Measurements from ENCODE around the gene MERTK. TPM values are rescaled to one million over a fixed set of nuclear protein-coding genes. Genes with fewer than 3 reads are reported as not detected.

MERTK gene
- total and polyA plus RNA-seq, 2 experiments from 2014 or later, result 16.4 to 29.6 TPM

DNA sequence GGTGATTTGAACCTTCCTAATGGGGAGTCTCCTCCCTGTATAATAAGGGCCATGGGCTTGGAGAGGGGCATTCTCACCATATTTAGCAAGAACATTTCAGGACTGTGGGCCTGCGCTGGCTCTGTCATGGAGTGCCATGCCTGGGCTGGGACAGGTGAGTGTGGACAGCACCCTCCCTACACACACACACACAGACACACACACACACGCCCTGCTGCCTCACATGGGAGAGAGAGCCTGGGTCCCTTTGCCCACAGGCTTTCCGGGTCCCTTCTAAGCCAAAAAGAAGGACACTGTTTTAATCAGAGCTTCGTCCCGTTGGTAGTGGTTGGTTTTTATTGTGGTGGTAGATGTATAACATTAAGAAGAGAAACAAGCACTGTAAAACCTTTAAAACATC, 125.3 kb downstream of the MERTK start:
- TF ChIP-seq EZH2phosphoT487 (IDR thresholded peaks at IDR 0.05; ENCODE audit: low read depth, severe bottlenecking, unreplicated experiment), result no peak
- no peak for TF ChIP-seq EZH2 (IDR thresholded peaks at IDR 0.05; ENCODE audit: borderline replicate concordance)
- TF ChIP-seq, protein P1, sequence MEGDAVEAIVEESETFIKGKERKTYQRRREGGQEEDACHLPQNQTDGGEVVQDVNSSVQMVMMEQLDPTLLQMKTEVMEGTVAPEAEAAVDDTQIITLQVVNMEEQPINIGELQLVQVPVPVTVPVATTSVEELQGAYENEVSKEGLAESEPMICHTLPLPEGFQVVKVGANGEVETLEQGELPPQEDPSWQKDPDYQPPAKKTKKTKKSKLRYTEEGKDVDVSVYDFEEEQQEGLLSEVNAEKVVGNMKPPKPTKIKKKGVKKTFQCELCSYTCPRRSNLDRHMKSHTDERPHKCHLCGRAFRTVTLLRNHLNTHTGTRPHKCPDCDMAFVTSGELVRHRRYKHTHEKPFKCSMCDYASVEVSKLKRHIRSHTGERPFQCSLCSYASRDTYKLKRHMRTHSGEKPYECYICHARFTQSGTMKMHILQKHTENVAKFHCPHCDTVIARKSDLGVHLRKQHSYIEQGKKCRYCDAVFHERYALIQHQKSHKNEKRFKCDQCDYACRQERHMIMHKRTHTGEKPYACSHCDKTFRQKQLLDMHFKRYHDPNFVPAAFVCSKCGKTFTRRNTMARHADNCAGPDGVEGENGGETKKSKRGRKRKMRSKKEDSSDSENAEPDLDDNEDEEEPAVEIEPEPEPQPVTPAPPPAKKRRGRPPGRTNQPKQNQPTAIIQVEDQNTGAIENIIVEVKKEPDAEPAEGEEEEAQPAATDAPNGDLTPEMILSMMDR (IDR thresholded peaks at IDR 0.05; ENCODE audit: poor library complexity), result no peak
- peaks cover 9% of the 10 kb centered on the region for H3K4me1 ChIP-seq (ENCODE audit: insufficient read depth)
- no peak overlapping the region for H2AFZ ChIP-seq
- no peaks in the 10 kb centered on the region for H4K20me1 ChIP-seq (ENCODE audit: insufficient read depth, poor library complexity, severe bottlenecking)
- no peak for DNase-seq (ENCODE audit: low spot score)
- no peak overlapping the region for H3K4me2 ChIP-seq
- H3K36me3 ChIP-seq (replicated peaks; ENCODE audit: insufficient read depth, low read depth), result no peaks in the 10 kb centered on the region
- no peak overlapping the region for H3K27ac ChIP-seq
- WGBS (ENCODE audit: low lambda C conversion rate, missing lambda C conversion rate), result 69% methylated on average over 5 of the region's 5 CpGs
- no peaks in the 10 kb centered on the region for H3K9me2 ChIP-seq (replicated peaks; ENCODE audit: insufficient read depth)
- H3K9me3 ChIP-seq (ENCODE audit: low read depth), result no peaks in the 10 kb centered on the region
- H3K79me2 ChIP-seq, result no peaks in the 10 kb centered on the region
- H3K4me3 ChIP-seq, result no peak overlapping the region
- no peaks in the 10 kb centered on the region for H3K27me3 ChIP-seq

DNA sequence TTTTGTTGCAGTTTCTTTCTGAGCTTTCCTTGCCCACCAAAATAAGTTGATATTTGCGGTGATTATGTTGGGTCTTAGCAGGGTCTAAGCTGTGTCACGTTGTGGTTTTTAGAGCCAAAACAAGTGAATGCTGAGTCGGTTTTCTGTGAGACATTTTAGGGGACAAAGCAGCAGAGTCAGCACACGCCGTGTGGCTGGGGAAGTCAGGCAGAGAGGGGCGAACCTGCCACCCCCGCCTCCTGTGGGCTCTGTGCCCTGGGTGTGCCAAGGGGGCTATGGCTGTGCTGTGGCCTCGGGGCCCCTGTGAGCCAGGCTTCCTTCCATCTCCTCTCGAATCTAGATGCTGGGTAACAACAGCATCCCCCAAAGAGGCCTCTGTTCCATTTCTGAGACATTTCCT, 125.8 kb downstream of the MERTK start:
- no peaks in the 10 kb centered on the region for H3K79me2 ChIP-seq
- no peak for DNase-seq (ENCODE audit: low spot score)
- no peak overlapping the region for H3K4me2 ChIP-seq
- no peaks in the 10 kb centered on the region for H3K36me3 ChIP-seq (replicated peaks; ENCODE audit: insufficient read depth, low read depth)
- H3K27ac ChIP-seq, result no peak overlapping the region
- H3K9me3 ChIP-seq (ENCODE audit: low read depth), result no peaks in the 10 kb centered on the region
- H3K4me1 ChIP-seq (ENCODE audit: insufficient read depth), result peaks cover 6% of the 10 kb centered on the region
- H3K27me3 ChIP-seq, result no peaks in the 10 kb centered on the region
- H3K9me2 ChIP-seq (replicated peaks; ENCODE audit: insufficient read depth), result no peaks in the 10 kb centered on the region
- WGBS (ENCODE audit: low lambda C conversion rate, missing lambda C conversion rate), result 83% methylated on average over 8 of the region's 9 CpGs
- no peaks in the 10 kb centered on the region for H4K20me1 ChIP-seq (ENCODE audit: insufficient read depth, poor library complexity, severe bottlenecking)
- no peak overlapping the region for H2AFZ ChIP-seq
- H3K4me3 ChIP-seq, result no peak overlapping the region
- TF ChIP-seq, protein P1 (IDR thresholded peaks at IDR 0.05; ENCODE audit: poor library complexity), result no peak
- TF ChIP-seq EZH2 (IDR thresholded peaks at IDR 0.05; ENCODE audit: borderline replicate concordance) (no peak), EZH2phosphoT487 (IDR thresholded peaks at IDR 0.05; ENCODE audit: low read depth, severe bottlenecking, unreplicated experiment) (no peak)

DNA sequence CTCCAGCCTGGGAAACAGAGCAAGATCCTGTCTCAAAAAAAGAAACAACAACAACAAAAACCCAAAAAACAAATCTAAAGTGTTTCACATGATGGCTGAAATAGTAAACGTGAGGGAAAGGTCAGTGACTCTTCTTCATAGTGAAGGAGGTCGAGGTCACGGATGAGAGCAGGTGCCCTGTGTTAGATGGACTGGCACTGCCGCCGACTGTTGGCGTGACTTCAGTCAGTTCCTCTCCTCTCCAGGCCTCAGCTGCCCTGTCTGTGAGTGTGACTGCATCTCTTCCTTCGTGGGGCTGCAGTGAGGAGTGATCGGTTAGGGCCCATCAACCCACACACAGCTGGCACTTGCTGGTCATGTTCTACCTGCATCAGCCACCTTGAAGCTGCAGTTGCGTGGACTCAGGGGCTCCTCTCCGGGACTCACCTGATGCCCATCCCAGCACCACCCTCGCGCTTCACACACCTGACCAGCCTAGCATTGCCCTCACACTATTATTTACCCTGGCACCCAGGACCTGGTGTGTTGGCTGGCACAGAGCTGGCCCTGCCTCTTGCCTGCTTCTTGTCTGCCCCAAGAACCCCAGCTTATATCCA, 126.6 kb downstream of the MERTK start:
- H3K4me2 ChIP-seq, result no peak overlapping the region
- H3K9me2 ChIP-seq (replicated peaks; ENCODE audit: insufficient read depth), result no peaks in the 10 kb centered on the region
- no peak overlapping the region for H3K27ac ChIP-seq
- no peaks in the 10 kb centered on the region for H3K79me2 ChIP-seq
- peaks cover 3% of the 10 kb centered on the region for H3K4me1 ChIP-seq (ENCODE audit: insufficient read depth)
- H3K36me3 ChIP-seq (replicated peaks; ENCODE audit: insufficient read depth, low read depth), result no peaks in the 10 kb centered on the region
- H2AFZ ChIP-seq, result no peak overlapping the region
- no peaks in the 10 kb centered on the region for H4K20me1 ChIP-seq (ENCODE audit: insufficient read depth, poor library complexity, severe bottlenecking)
- H3K4me3 ChIP-seq, result no peak overlapping the region
- H3K27me3 ChIP-seq, result no peaks in the 10 kb centered on the region
- TF ChIP-seq EZH2phosphoT487 (IDR thresholded peaks at IDR 0.05; ENCODE audit: low read depth, severe bottlenecking, unreplicated experiment) (no peak), EZH2 (IDR thresholded peaks at IDR 0.05; ENCODE audit: borderline replicate concordance) (no peak)
- TF ChIP-seq, protein P1 (IDR thresholded peaks at IDR 0.05; ENCODE audit: poor library complexity), result no peak
- WGBS (ENCODE audit: low lambda C conversion rate, missing lambda C conversion rate), result 95% methylated on average over 12 of the region's 12 CpGs
- H3K9me3 ChIP-seq (ENCODE audit: low read depth), result no peaks in the 10 kb centered on the region
- no peak for DNase-seq (ENCODE audit: low spot score)

Data from hepatocyte (in vitro differentiated cells).